ENCODE measurements around the gene GET4.
"Not testable (repeated sequence)": the region's sequence is repeated elsewhere in the genome, so short reads cannot be mapped to it uniquely, and the experiment has no call there.

The GET4 gene

DNA sequence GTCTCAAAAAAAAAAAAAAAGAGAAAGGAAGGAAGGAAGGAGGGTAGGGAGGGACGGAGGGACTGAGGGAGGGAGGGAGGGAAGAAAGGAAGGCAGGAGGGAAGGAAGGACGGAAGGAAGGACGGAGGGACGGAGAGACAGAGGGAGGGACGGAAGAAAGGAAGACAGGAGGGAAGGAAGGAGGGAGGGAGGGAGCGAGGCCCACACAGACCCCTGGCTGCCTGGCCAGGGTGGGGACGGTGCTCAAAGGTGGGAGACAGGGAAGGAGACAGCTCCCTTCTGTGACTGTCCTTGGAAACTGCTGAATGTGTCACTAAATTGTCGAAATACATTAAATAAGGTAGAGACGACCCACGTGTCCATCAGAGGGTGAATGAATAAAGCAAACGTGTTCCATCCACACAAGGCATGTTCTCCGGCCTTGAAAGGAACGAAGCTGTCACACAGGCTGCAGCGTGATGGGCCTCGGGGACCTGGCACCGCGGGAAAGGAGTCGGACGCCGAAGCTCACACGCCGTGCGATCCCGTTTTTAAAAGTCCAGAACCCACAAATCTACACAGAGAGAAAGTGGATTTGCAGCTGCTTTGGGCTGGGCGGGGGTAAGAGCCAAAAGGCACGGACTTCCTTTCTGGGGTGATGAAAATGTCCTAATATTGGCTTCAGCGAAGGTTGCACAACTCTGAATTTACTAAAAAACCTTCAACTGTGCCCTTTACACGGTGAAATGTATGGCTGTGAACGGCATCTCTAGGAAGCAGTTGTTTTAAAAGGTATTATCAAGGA, 54.8 kb downstream of the GET4 start:
- DNase-seq (ENCODE audit: low read depth) = no peak

DNA sequence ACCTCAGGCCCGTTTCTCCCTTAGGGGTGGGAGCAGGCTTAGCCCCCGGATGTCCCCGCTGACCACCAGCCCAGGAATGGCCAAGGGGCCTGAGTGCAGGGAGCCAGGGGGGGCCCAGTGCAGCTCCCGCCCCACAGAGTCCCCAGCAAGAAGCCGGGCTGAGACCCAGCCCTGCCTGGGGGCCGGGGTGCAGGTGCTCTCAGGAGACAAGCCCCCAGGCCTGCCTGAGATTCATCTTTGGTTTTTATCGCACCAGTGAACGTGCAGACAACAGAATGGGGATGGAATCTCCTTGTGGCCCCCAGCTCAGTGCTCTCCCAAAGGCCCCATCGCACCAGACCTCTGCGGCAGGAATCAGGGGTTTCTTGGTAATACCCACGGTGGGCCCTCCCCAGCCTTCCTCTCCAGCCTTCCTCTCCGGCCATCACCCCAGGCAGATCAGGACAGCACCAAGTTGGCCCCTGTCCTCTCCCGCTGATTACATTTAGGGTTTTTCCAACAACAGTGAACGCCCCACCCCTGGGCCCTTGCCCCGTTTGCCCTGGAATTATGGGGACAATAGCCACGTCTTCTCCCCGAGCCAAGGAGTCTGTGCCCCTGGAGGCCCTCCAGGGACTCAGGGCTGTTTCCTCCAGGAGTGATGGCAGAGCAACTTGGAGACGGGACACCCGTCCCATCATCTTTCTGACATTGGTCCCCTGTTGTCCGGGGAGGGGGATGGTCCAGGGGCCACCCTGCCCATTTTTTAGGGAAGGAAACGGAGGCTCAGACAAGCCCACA, 55.7 kb downstream of the GET4 start:
- no peak for DNase-seq (ENCODE audit: low read depth)

DNA sequence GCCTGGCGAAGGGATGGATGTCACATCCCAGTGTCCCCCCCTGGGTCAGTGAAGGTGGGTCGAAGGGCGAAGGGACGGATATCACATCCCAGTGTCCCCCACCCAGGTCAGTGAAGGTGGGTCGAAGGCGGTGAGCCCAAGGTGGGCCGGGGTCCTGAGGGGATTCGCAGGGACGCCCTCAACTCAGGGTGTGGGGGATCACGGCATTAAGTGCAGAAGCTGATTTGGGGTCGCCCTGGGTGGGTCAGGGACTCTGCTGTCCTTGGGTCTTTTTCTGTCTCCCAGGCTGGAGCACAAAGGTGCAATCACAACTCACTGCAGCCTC, 56.3 kb downstream of the GET4 start:
- DNase-seq (ENCODE audit: low read depth) = no peak

DNA sequence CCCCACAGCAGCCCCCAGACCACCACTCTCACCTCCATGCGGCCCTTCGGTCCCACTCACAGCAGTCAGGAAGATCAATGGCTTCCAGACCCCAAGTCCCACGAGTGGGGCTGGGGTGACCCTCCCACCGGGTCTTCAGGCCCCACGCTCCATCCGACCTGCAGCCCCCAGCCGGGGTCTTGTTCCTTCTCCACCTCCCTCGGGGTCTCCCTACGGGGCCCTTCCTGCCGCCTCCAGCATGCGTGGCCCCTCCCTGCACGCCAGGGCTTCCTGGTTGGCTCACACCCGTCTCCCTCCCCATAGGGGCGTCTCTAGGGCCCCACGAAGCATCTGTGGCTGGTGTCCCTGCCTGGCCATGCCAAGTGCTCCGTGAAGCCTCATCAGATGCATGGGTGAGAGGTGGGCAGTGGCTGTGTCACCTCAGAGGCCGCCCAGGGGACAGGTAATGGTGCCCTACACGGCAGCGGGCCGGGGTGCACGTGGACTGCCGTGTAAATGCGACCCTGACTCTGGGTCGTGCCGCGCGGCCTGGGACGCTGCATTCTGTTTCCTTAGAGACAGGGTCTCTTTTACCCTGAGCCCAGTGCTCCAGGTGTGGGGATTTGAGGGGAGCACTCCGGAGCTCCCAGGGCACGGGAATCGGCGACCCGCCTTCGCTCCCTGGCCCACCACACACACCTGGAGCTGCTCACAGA, 58.3 kb downstream of the GET4 start:
- no peak for DNase-seq (ENCODE audit: low read depth)

DNA sequence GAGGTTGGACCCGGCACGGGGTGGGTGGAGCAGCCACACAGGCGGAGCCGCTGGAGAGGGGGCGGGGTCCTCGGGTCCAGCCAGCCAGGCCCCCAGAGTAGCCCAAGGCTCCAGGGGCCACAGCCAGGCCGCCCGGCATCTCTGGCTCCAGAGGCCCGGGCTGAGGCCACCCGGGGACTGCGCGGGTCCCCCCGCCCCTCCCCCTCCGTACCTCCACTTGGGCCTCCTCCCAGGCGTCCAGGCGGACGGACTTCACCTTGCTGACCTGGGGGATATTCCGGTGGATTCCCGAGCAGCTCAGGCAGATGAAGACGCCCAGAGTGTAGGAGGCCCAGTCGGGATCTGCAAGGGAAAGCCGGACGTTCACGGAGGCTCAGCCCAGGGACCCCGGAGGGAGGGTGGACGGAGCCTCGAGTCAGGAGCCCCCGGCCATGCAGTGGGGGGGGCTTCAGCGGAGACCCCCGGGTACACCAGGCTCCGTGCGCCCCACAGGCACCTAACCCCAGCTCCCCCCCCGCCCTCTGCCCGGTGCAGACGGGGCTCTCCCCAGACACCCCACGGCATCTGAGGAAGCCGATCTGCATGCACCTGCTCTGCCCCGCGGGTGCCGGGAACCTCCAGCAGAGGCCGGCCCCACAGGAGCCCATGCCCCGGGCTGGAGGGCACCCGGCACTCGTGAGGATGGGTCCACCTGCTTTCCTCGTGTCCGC, 59.0 kb downstream of the GET4 start:
- no peak for DNase-seq (ENCODE audit: low read depth)

DNA sequence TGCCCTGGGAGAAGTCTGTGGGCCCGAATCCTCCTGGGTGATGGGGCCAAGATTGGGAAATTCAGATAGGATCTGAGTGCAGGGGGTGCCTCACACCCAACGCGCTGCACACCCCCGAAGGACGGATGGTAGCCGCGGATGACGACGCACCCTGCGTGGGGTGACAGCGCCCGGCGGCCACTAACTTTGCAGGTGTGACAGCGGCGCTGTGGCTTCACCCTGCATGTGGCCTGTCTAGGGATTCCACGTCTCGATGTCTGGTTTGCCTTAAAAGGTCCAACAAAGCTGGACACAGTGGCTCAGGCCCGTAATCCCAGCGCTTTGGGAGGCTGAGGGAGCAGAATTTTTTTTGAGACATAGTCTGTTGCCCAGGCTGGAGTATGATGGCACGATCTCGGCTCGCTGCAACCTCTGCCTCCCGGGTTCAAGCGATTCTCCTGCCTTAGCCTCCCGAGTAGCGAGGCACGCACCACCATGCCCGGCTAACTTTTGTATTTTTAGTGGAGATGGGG, 59.6 kb downstream of the GET4 start:
- DNase-seq (ENCODE audit: low read depth) = no peak

DNA sequence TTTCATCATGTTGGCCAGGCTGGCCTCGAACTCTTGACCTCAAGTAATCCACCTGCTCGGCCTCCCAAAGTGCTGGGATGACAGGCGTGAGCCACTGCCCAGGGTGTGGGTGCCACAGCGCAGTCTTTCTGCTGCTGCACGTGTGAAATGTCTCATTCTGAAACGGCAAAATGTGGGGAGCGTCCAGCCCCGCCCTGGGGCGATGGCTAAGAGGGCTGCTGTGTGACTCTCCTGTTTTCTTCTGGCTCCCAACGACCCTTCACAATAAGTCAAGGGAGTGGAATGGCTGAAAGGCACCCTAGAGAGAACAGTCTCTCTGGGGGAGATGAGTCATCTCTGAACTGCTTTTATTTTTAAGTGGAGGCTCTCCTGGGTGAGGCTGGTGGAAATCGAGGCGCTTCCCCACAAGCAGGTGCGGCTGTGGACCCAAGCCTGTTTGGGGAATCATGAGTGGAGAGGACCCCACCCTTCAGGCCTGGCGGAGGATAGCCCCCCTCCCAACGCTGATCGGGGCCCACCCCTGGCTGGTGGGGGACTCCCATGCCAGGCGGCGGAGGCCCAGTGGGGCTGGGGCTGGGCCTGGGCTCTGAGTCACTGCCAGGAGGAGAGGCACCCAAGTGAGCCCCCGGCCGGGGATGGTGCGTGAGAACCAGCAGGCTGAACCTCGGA, 60.2 kb downstream of the GET4 start:
- no peak for DNase-seq (ENCODE audit: low read depth)

DNA sequence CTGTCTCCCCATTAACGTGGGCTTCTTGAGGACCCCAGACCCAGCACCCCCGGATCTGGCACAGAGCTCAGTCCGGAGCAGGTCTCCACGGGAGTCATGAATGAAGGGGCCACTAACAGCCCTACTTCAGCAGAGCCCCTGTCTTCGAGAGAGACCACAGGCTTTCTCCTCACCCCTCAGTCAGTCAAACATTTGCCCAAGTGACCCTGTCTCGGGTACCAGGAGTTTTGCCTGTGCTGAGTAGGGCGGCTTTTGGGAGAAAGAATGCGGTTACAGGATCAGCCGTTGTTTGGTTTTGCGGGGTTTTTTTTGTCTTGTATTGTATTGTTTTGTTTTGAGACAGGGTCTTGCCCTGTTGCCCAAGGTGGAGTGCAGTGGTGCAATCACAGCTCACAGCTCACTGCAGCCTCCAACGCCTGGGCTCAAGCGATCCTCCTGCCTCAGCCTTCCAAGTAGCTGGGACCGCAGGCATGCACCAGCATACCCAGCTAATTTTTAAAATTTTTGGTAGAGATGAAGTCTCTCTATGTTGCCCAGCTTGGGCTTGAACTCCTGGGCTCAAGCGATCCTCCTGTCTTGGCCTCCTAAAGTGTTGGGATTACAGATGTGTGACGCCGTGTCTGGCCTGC, 61.6 kb downstream of the GET4 start:
- no peak for DNase-seq (ENCODE audit: low read depth)

DNA sequence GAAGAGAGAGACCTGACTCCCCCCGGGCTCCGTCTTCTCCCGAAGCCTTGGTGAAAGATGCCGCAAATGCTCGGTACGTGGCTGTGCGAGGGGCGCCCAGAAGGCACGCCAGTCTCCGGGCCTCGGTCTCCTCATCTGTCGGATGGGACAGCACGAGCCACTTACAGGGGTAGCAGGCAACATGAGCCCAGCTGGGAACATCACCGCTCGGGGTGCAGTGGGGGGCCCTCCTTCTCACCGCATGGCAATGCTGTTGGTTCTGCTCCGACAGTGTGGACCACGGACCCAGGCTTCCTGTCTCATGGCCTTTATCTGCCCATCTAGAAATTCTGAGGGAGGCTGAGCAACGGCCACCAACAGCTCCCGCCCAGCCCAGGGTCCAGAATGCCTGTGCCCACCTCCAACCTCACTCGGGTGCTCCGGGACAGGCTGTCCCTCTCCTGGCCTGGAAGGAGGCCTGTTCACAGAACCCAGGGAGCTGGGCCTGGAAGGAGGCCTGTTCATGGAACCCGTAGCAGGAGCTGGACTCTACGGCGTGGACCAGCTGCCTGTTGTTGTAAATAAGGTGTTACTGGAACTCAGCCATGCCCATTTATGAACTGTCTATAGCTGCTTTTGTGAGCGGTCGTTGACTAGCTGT, 62.3 kb downstream of the GET4 start:
- no peak for DNase-seq (ENCODE audit: low read depth)

DNA sequence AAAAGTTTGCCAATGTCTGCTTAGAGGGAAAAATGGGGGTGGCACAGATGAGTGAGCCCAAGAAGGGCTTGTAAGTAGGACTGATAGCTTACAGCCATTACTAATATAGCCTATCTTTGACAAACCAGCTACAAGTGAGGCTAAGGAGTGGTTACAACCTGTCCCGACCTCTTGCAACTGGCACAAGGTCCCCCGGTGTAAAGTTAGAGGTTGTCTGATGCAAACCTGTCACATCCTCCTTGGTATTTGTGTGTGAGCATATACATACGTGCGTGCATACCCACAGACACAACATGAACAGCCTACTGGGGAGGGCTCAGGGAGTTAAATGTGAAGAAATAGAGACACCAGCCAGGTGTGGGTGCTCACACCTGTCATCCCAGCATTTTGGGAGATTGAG, 63.5 kb downstream of the GET4 start:
- DNase-seq (ENCODE audit: low read depth) = no peak

DNA sequence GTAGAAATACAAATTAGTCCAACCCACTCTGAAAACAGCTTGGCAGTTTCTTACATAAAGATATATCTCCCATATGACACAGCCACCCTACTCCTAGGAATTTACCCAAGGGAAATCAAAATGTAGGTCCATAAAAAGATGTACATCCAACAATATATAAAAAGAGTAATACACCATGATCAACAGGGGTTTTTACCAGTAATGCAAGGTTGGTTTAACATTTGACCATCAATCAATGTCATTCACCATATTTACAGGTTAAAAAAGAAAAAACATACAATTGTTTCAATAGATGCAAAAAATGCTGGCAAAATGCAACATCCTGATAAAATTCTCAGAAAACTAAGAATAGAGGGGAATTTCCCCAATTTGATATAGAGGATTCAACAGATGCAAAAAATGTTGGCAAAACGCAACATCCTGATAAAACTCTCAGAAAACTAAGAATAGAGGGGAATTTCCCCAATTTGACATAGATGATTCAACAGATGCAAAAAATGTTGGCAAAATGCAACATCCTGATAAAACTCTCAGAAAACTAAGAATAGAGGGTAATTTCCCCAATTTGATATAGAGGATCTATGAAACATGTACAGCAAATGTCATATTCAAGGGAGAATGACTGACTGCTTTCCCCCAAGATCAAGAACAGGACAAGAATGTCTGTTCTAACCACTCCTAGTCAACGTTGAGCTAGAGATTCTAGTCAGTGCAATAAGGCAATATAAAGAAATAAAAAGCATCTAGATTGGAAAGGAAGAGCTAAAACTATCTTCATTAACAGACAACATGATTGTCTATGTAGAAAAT, 64.5 kb downstream of the GET4 start:
- no peak for DNase-seq (ENCODE audit: low read depth)

DNA sequence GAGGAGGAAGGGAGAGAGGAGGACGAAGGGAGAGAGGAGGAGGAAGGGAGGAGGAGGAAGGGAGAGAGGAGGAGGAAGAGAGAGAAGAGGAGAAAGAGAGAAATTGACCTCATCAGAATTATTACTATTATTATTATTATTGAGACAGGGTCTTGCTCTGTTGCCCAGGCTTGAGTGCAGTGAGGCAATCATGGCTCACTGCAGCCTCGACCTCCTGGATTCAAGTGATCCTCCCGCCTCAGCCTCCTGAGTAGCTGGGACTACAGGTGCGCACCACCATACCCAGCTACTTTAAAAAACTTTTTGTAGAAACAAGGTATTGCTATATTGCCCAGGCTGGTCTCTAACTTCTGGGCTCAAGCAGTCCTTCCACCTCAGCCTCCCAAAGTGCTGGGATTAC, 67.4 kb downstream of the GET4 start:
- DNase-seq (ENCODE audit: low read depth) = not testable (repeated sequence)

DNA sequence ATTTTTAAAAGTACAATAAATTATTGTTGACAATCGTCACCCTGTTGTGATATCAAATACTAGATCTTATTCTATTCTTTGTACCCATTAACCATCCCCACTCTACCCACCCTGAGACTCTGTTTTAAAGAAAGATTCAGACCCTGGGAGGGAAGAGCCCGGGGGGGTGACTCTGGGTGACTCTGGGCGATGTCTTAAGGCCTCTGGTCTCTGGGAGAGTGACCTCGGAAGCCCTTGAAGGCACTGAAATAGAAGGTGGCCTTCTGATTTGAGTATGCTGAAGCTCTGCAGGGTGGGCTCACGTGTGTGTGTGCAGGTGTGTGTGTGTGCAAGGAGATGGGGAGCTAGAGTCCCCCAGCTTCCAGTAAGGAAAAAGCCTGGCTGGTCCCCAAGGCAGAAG, 68.4 kb downstream of the GET4 start:
- DNase-seq (ENCODE audit: low read depth) = no peak

DNA sequence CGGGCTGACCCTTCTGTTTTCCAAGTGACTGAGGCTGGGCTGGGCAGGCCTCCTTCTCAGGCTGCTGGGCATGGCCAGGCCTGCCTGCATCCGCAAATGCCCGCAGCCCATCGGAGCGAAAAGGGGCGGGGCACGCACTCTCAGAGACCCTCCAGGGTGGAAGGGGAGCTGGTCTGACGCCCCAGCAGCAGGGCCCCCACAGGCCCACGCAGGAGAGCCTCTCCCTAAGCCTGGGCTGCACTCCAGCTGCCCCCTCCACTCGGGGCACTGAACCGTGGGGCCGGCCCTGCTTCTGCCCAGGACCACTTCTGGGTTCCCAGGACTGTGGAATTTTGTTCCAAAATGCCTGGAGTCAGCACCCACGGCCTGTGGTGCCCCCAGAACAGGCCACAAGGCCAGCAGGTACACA, 68.8 kb downstream of the GET4 start:
- no peak for DNase-seq (ENCODE audit: low read depth)

DNA sequence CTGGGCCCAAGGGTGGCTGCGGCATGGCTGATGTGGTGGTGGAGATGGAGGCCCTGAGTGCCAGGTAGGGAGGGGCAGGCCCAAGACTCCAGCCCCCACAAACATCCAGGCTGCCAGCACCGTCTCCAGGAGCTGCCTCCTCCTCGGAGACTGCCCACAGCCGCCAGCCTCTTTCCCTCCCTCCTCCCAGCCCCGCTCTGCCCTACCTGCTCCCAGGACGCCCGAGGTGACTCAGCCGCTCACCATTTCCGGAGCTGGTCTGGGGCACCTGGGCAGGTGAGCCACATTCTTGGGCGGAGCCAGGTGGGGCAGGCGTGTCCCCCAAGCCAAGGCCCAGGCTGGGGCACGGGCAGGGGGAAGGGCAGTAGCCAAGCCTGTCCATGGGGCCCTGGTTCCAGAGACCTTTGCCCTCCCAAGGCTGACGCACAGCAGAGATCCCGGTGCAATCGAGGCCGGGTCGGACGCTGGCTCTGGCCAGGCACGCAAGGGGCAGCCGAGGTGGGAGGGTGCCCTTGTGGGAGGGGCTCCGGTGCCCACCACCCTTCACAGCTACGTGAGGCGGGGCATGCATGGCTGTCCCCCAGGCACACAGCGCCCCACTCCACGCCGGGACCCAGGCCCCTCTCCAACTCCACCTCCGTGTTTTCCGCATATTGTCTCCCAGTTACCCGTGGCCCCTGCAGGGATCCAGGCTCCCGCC, 69.4 kb downstream of the GET4 start:
- no peak for DNase-seq (ENCODE audit: low read depth)
